K562 (cell line): ENCODE measurements around the gene DOK3. TPM values are rescaled to one million over a fixed set of nuclear protein-coding genes. Genes with fewer than 3 reads are reported as not detected.

Experiments
- BACH1 ChIP-seq: fragments of 200-800 bp; sonication (Bioruptor generic); IDR thresholded peaks from 2 replicates; pipeline ENCODE4 v1.6.1; 2016; ENCODE audit warnings: missing genetic modification characterization, missing compliant biosample characterization
- BCOR ChIP-seq: fragments of 450-650 bp; IDR thresholded peaks from 2 replicates; pipeline ENCODE4 v1.6.1; 2016
- CBFA2T3 ChIP-seq: fragments of 450-650 bp; IDR thresholded peaks from 2 replicates; pipeline ENCODE4 v1.6.1; 2017
- CBX3 ChIP-seq, 2 experiments: IDR thresholded peaks; 1 replicate in 1 of 2; 2 replicates in 1 of 2; pipeline ENCODE4 v1.6.1; 2012; ENCODE audit warnings: inconsistent platforms in 2 of 2, low read length in 2 of 2, borderline replicate concordance in 1 of 2, control low read depth in 1 of 2
- CSDE1 ChIP-seq, 2 experiments: fragments of 450-650 bp; IDR thresholded peaks; 2 replicates each; pipeline ENCODE4 v1.6.1; 2016; ENCODE audit warnings: mild to moderate bottlenecking in 1 of 2
- CTCF ChIP-seq, 3 experiments: IDR thresholded peaks in 2 of 3; conservative IDR thresholded peaks in 1 of 3; 2 replicates each; pipeline ENCODE4 v1.5.1; 2011 to 2012; ENCODE audit warnings: low read length in 3 of 3, mild to moderate bottlenecking in 3 of 3, control low read depth in 2 of 3, improper control_type of control experiment in 1 of 3, inconsistent platforms in 1 of 3, low read depth in 1 of 3, mixed read lengths in 1 of 3, moderate library complexity in 1 of 3; ENCODE audit not compliant: insufficient read depth in 2 of 3
- DACH1 ChIP-seq: fragments of 450-650 bp; IDR thresholded peaks from 2 replicates; pipeline ENCODE4 v1.6.1; 2018; ENCODE audit not compliant: partially characterized antibody
- KDM1A ChIP-seq, 2 experiments: fragments of 450-650 bp; IDR thresholded peaks; 2 replicates each; pipeline ENCODE4 v1.6.1; 2016; ENCODE audit warnings: mild to moderate bottlenecking in 2 of 2
- MAX ChIP-seq: sonication (generic); formaldehyde crosslinking; IDR thresholded peaks from 2 replicates; pipeline ENCODE4 v1.9.0; 2022; ENCODE audit warnings: mild to moderate bottlenecking, missing genetic modification reagents
- PKNOX1 ChIP-seq: fragments of 450-650 bp; IDR thresholded peaks from 2 replicates; pipeline ENCODE4 v1.6.1; 2016
- SMARCA5 ChIP-seq: fragments of 450-650 bp; IDR thresholded peaks from 2 replicates; pipeline ENCODE4 v1.6.1; 2016
- TFAP4 ChIP-seq: sonication (generic); formaldehyde crosslinking; IDR thresholded peaks from 2 replicates; pipeline ENCODE4 v1.8.0; 2022; ENCODE audit warnings: missing genetic modification reagents, mild to moderate bottlenecking, moderate library complexity, borderline replicate concordance
- TOE1 ChIP-seq, 2 experiments: fragments of 450-650 bp in 1 of 2; sonication (generic) in 1 of 2; formaldehyde crosslinking in 1 of 2; IDR thresholded peaks; 2 replicates each; pipeline versions ENCODE4 v1.7.1 to v1.8.0; 2016 to 2022; ENCODE audit warnings: borderline replicate concordance in 2 of 2, mild to moderate bottlenecking in 2 of 2, antibody characterized with exemption in 1 of 2, inconsistent platforms in 1 of 2, low read depth in 1 of 2, missing genetic modification reagents in 1 of 2, moderate library complexity in 1 of 2
- USF1 ChIP-seq: sonication (generic); formaldehyde crosslinking; IDR thresholded peaks from 2 replicates; pipeline ENCODE4 v1.9.0; 2022; ENCODE audit warnings: mild to moderate bottlenecking, missing genetic modification reagents
- YY1 ChIP-seq, 3 experiments: IDR thresholded peaks; 2 replicates each; pipeline ENCODE4 v1.6.1; 2011; ENCODE audit warnings: low read length in 2 of 3, mild to moderate bottlenecking in 2 of 3, moderate library complexity in 2 of 3, borderline replicate concordance in 1 of 3, control low read depth in 1 of 3, low read depth in 1 of 3; ENCODE audit not compliant: insufficient read depth in 3 of 3, insufficient replicate concordance in 2 of 3, control insufficient read depth in 1 of 3, insufficient read length in 1 of 3; ENCODE audit errors: extremely low read depth in 1 of 3
- ZMIZ1 ChIP-seq, 2 experiments: fragments of 150-350 bp in 1 of 2; IDR thresholded peaks; 2 replicates each; pipeline ENCODE4 v1.6.1; 2012 to 2016; ENCODE audit warnings: low read depth in 2 of 2, low read length in 2 of 2, mild to moderate bottlenecking in 1 of 2, moderate library complexity in 1 of 2
- ZNF121 ChIP-seq: sonication (generic); formaldehyde crosslinking; conservative IDR thresholded peaks from 2 replicates; pipeline ENCODE4 v1.8.0; 2022; ENCODE audit warnings: missing genetic modification reagents
- ZNF146 ChIP-seq: IDR thresholded peaks from one replicate; pipeline ENCODE4 v1.6.1; 2018; ENCODE audit warnings: missing compliant biosample characterization; ENCODE audit not compliant: unreplicated experiment
- ZNF311 ChIP-seq: fragments of 250-450 bp; sonication (Bioruptor Pico); IDR thresholded peaks from 2 replicates; pipeline ENCODE4 v1.4.0; 2020; ENCODE audit warnings: mild to moderate bottlenecking, moderate library complexity
- polyA plus RNA-seq, 8 experiments: library from polyadenylated mRNA; depleted of rRNA in 4 of 8; stranded (reverse) in 5 of 8; unstranded in 3 of 8; fragments of >200 nt; fragmentation: Nextera tagmentation in 2 of 8; fragmentation: Illumina TruSeq in 1 of 8; extraction: Ambion mirVana in 2 of 8; extraction: Trizol in 1 of 8; gene quantifications; 2 replicates each; pipeline versions ENCODE4 v1.2.1 to v1.2.3, GENCODE V29; 2011 to 2014; ENCODE audit warnings: inconsistent platforms in 1 of 8, missing spikeins in 1 of 8
- total RNA-seq, 7 experiments: library from RNA; depleted of rRNA in 6 of 7; stranded (reverse); fragments of >200 nt in 6 of 7; fragmentation: Illumina TruSeq in 2 of 7; extraction: Trizol in 2 of 7; gene quantifications; 2 replicates each; pipeline versions ENCODE4 v1.2.1 to v1.2.3, GENCODE V29; 2011 to 2021; ENCODE audit warnings: low replicate concordance in 1 of 7

DOK3 gene
- total and polyA plus RNA-seq, 9 of the 15 experiments (the other 6 are each of a cell fraction or from before 2014, with no cell fraction given), result 1.3 to 23.0 (median 8.0) TPM

- 0 out of 2 replicates have a peak, but pooled peaks have one; percentile 18 for TF ChIP-seq MAX (CRISPR knock-in tag)
- TF ChIP-seq BACH1 (tag), result no peak
- peak; percentile 91 for TF ChIP-seq ZNF121 (CRISPR knock-in tag)
- 0 out of 4 replicates have a peak, but pooled peaks of 1 of the 2 experiments have one; percentile 30 for TF ChIP-seq CSDE1 (IDR thresholded peaks at IDR 0.05)
- no peak for TF ChIP-seq ZNF311 (CRISPR knock-in tag)
- no peak for TF ChIP-seq ZMIZ1 (IDR thresholded peaks at IDR 0.05; ENCODE audit: low read depth in 2 of 2, low read length in 2 of 2)
- peak; percentile 46 to 69 (median 52) for TF ChIP-seq CTCF (IDR thresholded peaks at IDR 0.05 in 2 of 3, conservative IDR thresholded peaks at IDR 0.05 in 1 of 3; ENCODE audit: insufficient read depth in 2 of 3, low read depth in 1 of 3, low read length in 3 of 3)
- TF ChIP-seq KDM1A (IDR thresholded peaks at IDR 0.05), result peak in 1 of 2 experiments; percentile 37; a peak in 1 of 4 replicates
- peak; percentile 82 for TF ChIP-seq DACH1
- peak; percentile 70 for TF ChIP-seq BCOR
- TF ChIP-seq USF1 (CRISPR knock-in tag), result peak; percentile 47
- peak in 1 of 3 experiments; percentile 52 for TF ChIP-seq YY1 (IDR thresholded peaks at IDR 0.05; ENCODE audit: borderline replicate concordance in 1 of 3, control insufficient read depth in 1 of 3, extremely low read depth in 1 of 3, insufficient read depth in 3 of 3, insufficient read length in 1 of 3, insufficient replicate concordance in 2 of 3, low read depth in 1 of 3, low read length in 2 of 3)
- peak; percentile 7; the same call in 1 of the 2 replicates for TF ChIP-seq CBFA2T3
- TF ChIP-seq ZNF146 (CRISPR knock-in tag), result peak; percentile 98
- peak; percentile 81 for TF ChIP-seq SMARCA5
- peak in 1 of 2 experiments; percentile 29; a peak in 1 of 3 replicates for TF ChIP-seq CBX3 (IDR thresholded peaks at IDR 0.05; ENCODE audit: borderline replicate concordance in 1 of 2, low read length in 2 of 2)
- peak; percentile 93 for TF ChIP-seq TFAP4
- TF ChIP-seq PKNOX1, result peak; percentile 35; the same call in 1 of the 2 replicates
- TF ChIP-seq TOE1 (IDR thresholded peaks at IDR 0.05; ENCODE audit: borderline replicate concordance), result no peak
- TF ChIP-seq TOE1 (CRISPR knock-in tag; IDR thresholded peaks at IDR 0.05; ENCODE audit: borderline replicate concordance, low read depth), result no peak
Observed at GRCh38 chr5:177507165-177507564, 2.5 kb downstream of the DOK3 start (continued).
